Measurements from ENCODE around the gene TOP2B. TPM values are rescaled to one million over a fixed set of nuclear protein-coding genes. Genes with fewer than 3 reads are reported as not detected.

TOP2B gene
- total and polyA plus RNA-seq, 12 donors = 34.2 to 126 (median 101) TPM

DNA sequence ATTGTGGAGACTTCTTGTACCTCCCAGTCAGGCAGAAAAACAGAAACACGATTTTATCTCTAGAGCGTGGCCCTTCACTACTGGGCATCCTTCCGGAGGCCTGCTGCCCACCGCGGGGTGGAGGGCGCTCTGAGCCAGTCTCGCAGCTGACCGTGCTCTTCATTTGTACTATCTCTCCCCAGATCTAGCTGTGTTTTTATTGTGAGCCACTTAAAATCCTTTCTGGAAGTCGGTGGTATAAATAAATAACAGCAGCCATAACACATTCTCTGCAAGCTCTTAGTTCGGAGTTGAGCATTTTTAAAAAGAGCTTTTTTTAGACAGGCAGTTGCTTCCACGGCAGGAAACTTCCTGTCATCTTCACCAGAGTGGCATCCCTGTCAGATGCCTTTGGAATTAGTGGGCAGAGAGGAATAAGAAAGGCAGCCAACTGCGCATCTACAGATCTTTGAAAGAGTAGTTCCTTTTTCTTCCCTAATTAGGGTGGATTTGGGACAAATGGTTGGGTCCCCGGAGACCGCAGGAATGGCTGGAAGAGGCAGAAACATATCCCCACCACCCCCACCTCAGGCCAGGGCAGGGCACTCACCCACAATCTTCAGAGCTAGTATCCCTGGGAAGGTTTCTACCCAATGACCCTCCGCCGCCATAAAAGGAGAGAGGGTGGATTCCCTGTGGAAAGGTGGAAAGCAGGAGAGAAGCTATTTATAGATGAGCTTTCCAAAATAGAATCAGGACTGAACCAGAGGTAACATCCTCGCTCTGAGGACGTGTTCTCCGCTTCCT lies 91.1 kb downstream of the TOP2B start:
- Histone ChIP-seq H3K9me3 (no peaks in the 10 kb centered on the region), H3K4me3 (no peak overlapping the region), H3K27me3 (no peaks in the 10 kb centered on the region), H3K27ac (peak overlapping the region; percentile 5 to 80 (median 72)), H3K4me1 (peaks cover 5 to 48% (median 13%) of the 10 kb centered on the region in 9 donors), H3K36me3 (peaks cover 0 to 32% (median 0%) of the 10 kb centered on the region in 9 donors)
- ATAC-seq (peak; percentile 24 to 74 (median 56)), DNase-seq (no peak)
- WGBS, 2 donors = 50 to 62% methylated on average over 19 of the region's 19 CpGs
- TF ChIP-seq, protein P1, sequence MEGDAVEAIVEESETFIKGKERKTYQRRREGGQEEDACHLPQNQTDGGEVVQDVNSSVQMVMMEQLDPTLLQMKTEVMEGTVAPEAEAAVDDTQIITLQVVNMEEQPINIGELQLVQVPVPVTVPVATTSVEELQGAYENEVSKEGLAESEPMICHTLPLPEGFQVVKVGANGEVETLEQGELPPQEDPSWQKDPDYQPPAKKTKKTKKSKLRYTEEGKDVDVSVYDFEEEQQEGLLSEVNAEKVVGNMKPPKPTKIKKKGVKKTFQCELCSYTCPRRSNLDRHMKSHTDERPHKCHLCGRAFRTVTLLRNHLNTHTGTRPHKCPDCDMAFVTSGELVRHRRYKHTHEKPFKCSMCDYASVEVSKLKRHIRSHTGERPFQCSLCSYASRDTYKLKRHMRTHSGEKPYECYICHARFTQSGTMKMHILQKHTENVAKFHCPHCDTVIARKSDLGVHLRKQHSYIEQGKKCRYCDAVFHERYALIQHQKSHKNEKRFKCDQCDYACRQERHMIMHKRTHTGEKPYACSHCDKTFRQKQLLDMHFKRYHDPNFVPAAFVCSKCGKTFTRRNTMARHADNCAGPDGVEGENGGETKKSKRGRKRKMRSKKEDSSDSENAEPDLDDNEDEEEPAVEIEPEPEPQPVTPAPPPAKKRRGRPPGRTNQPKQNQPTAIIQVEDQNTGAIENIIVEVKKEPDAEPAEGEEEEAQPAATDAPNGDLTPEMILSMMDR (IDR thresholded peaks at IDR 0.05) = no peak
- intact Hi-C loops (cut with DNase I) = no loop called here

DNA sequence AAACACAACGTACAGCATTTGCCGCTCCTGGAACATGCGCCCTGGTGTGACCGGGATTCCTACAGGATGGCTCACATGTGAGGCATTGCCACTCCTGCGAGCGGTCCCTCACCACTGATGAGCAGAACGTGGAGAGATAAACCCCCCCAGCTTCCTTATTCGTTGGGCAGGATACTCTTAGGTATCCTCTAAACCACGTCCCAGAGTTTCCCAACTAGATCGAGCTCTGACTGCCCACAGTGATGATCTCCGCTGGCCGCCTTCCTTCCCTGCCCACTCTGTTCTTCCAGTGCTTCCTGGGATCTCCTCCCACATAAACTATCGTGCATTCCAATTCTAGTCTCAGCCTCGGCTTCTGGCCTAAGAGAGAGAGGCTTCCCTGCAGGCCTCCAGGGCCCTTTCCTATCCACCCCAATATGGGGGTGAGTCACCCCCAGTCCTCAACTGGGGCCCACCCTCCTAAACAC lies 91.8 kb downstream of the TOP2B start:
- DNase-seq (no peak), ATAC-seq (peak in 5 of 8 donors; percentile 2 to 36 (median 3))
- peaks cover 5 to 54% (median 14%) of the 10 kb centered on the region in 9 donors for H3K4me1 ChIP-seq
- intact Hi-C loops (cut with DNase I) = no loop called here
- TF ChIP-seq, protein P1 (IDR thresholded peaks at IDR 0.05) = no peak
- H3K27ac ChIP-seq = peak overlapping the region; percentile 5 to 80 (median 72)
- H3K4me3 ChIP-seq = no peak overlapping the region
- H3K27me3 ChIP-seq = no peaks in the 10 kb centered on the region
- no peaks in the 10 kb centered on the region for H3K9me3 ChIP-seq
- H3K36me3 ChIP-seq = peaks cover 0 to 32% (median 0%) of the 10 kb centered on the region in 9 donors
- 68 to 74% methylated on average over 14 of the region's 14 CpGs for WGBS, 2 donors

GRCh38 chr3:25572336-25572735 lies 92.4 kb downstream of the TOP2B start:
- peaks cover 5 to 56% (median 17%) of the 10 kb centered on the region in 9 donors for H3K4me1 ChIP-seq
- no peak overlapping the region for H3K4me3 ChIP-seq
- TF ChIP-seq, protein P1 (IDR thresholded peaks at IDR 0.05) = no peak
- no peaks in the 10 kb centered on the region for H3K9me3 ChIP-seq
- no peaks in the 10 kb centered on the region for H3K27me3 ChIP-seq
- ATAC-seq (no peak), DNase-seq (no peak)
- H3K27ac ChIP-seq = peak overlapping the region in 2 of 10 donors; percentile 58 to 79
- H3K36me3 ChIP-seq = peaks cover 0 to 29% (median 0%) of the 10 kb centered on the region in 9 donors
- WGBS, 2 donors = 90 to 92% methylated on average over 3 of the region's 3 CpGs
- intact Hi-C loops (cut with DNase I) = no loop called here

- H3K4me3 ChIP-seq = no peak overlapping the region
- DNase-seq (no peak), ATAC-seq (no peak)
- H3K4me1 ChIP-seq = peaks cover 5 to 49% (median 17%) of the 10 kb centered on the region in 9 donors
- intact Hi-C loops (cut with DNase I) = no loop called here
- WGBS, 2 donors = 94 to 96% methylated on average over 6 of the region's 6 CpGs
- no peaks in the 10 kb centered on the region for H3K9me3 ChIP-seq
- H3K27ac ChIP-seq = no peak overlapping the region
- peaks cover 0 to 23% (median 0%) of the 10 kb centered on the region in 9 donors for H3K36me3 ChIP-seq
- TF ChIP-seq, protein P1 (IDR thresholded peaks at IDR 0.05) = no peak
- no peaks in the 10 kb centered on the region for H3K27me3 ChIP-seq
Measured at GRCh38 chr3:25571285-25571684, 93.4 kb downstream of the TOP2B start.

Data from heart right ventricle (tissue), 16 donors.